Measurements from ENCODE around the gene MMP20. TPM values are rescaled to one million over a fixed set of nuclear protein-coding genes. Genes with fewer than 3 reads are reported as not detected.

The MMP20 gene
- total and polyA plus RNA-seq, 7 donors: not detected

- no peaks in the 10 kb centered on the region for H3K4me1 ChIP-seq
- H3K4me3 ChIP-seq: no peak overlapping the region
- no peak for ATAC-seq
- intact Hi-C loops (cut with DNase I): no loop called here
- H3K36me3 ChIP-seq (ENCODE audit: insufficient read depth in 1 of 2, low read depth in 1 of 2): no peaks in the 10 kb centered on the region
- H3K9me3 ChIP-seq: no peaks in the 10 kb centered on the region
- peaks cover 0 to 2% (median 0%) of the 10 kb centered on the region in 3 donors for H3K27me3 ChIP-seq (ENCODE audit: insufficient read depth in 3 of 3, low read length in 2 of 3)
- TF ChIP-seq CTCF (IDR thresholded peaks at IDR 0.05): no peak
- no peak for DNase-seq
- H3K27ac ChIP-seq: no peak overlapping the region
Measured at GRCh38 chr11:102620179-102620578, 5.0 kb downstream of the MMP20 start.

GRCh38 chr11:102617466-102618008, 7.6 kb downstream of the MMP20 start:
- WGBS, 3 donors: 61 to 73% (median 67%) methylated on average over 1 of the region's 1 CpG
- intact Hi-C loops (cut with DNase I): no loop called here
- Histone ChIP-seq H3K27me3 (ENCODE audit: insufficient read depth in 3 of 3, low read length in 2 of 3) (peaks cover 0 to 2% (median 0%) of the 10 kb centered on the region in 3 donors), H3K4me3 (no peak overlapping the region), H3K9me3 (no peaks in the 10 kb centered on the region), H3K4me1 (no peaks in the 10 kb centered on the region), H3K27ac (no peak overlapping the region), H3K36me3 (ENCODE audit: insufficient read depth in 1 of 2, low read depth in 1 of 2) (no peaks in the 10 kb centered on the region)
- DNase-seq (no peak), ATAC-seq (no peak)
- TF ChIP-seq CTCF (IDR thresholded peaks at IDR 0.05): no peak

DNA sequence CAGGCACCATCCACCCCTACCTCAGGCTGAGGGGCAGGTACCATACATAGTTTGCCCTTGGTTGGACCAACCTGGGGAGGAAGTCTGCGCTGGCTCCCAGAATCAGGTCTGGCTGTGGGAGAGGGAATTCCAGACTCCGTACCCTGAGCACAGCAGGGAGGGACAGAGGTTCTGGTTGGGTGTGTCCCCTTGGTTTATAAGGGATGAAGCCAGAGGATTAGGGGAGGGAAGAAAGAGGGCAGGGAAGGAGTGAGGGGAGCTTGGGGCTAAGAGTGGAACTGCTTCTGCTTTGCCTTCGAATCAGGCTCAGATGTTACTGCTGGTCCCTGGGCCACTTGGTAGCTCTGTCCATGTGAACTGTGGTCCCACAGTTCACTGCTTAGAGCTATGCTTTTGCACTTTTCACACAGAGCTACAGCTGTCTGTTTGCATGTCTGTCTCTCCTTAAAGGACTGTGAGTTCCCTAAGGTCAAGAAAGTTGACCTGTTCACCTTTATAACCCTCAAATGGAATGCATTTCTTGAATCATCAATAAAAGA, 9.2 kb downstream of the MMP20 start:
- H3K27ac ChIP-seq: no peak overlapping the region
- WGBS, 3 donors: 81 to 88% (median 82%) methylated on average over 3 of the region's 3 CpGs
- TF ChIP-seq CTCF (IDR thresholded peaks at IDR 0.05): no peak
- ATAC-seq: no peak
- intact Hi-C loops (cut with DNase I): no loop called here
- no peaks in the 10 kb centered on the region for H3K36me3 ChIP-seq (ENCODE audit: insufficient read depth in 1 of 2, low read depth in 1 of 2)
- no peak for DNase-seq
- no peaks in the 10 kb centered on the region for H3K9me3 ChIP-seq
- H3K4me1 ChIP-seq: no peaks in the 10 kb centered on the region
- no peak overlapping the region for H3K4me3 ChIP-seq
- no peaks in the 10 kb centered on the region for H3K27me3 ChIP-seq (ENCODE audit: insufficient read depth in 3 of 3, low read length in 2 of 3)

GRCh38 chr11:102615077-102615893, 9.8 kb downstream of the MMP20 start:
- Histone ChIP-seq H3K27me3 (ENCODE audit: insufficient read depth in 3 of 3, low read length in 2 of 3) (no peaks in the 10 kb centered on the region), H3K36me3 (ENCODE audit: insufficient read depth in 1 of 2, low read depth in 1 of 2) (no peaks in the 10 kb centered on the region), H3K27ac (no peak overlapping the region), H3K4me1 (no peaks in the 10 kb centered on the region), H3K9me3 (no peaks in the 10 kb centered on the region), H3K4me3 (no peak overlapping the region)
- intact Hi-C loops (cut with DNase I): no loop called here
- DNase-seq (no peak), ATAC-seq (no peak)
- 57 to 66% (median 63%) methylated on average over 7 of the region's 7 CpGs for WGBS, 3 donors
- TF ChIP-seq CTCF (IDR thresholded peaks at IDR 0.05): no peak
